Fibroblast of lung (primary cell): ENCODE measurements around the gene HIPK3. TPM values are rescaled to one million over a fixed set of nuclear protein-coding genes. Genes with fewer than 3 reads are reported as not detected.

Experiments used
- DNase-seq, 2 donors: peaks; one replicate each; pipeline versions ENCODE4 v3.0.0 to v3.0.0-alpha.2; 2010; ENCODE audit warnings: low read depth in 2 of 2
- H2AFZ ChIP-seq: 2 replicates; pipeline ENCODE4 v1.5.1; 2012; ENCODE audit warnings: low read length, control low read depth, inconsistent platforms
- H3K27ac ChIP-seq: 2 replicates; pipeline ENCODE4 v1.5.1; 2011; ENCODE audit warnings: low read length, control low read depth; ENCODE audit not compliant: insufficient read depth
- H3K27me3 ChIP-seq: 2 replicates; pipeline ENCODE4 v1.5.1; 2011; ENCODE audit warnings: mild to moderate bottlenecking, low read length; ENCODE audit not compliant: control insufficient read depth, insufficient read depth
- H3K36me3 ChIP-seq: 2 replicates; pipeline ENCODE4 v1.5.1; 2011; ENCODE audit warnings: low read length; ENCODE audit not compliant: control insufficient read depth, insufficient read depth
- H3K4me1 ChIP-seq: 2 replicates; pipeline ENCODE4 v1.5.1; 2011; ENCODE audit warnings: low read length; ENCODE audit not compliant: control insufficient read depth, insufficient read depth; ENCODE audit errors: extremely low read depth
- H3K4me2 ChIP-seq: 2 replicates; pipeline ENCODE4 v1.5.1; 2011; ENCODE audit warnings: low read length, control low read depth; ENCODE audit not compliant: insufficient read depth; ENCODE audit errors: extremely low read depth
- H3K4me3 ChIP-seq, 4 experiments: fragments of 200-600 bp in 1 of 4; sonication (generic) in 1 of 4; replicated peaks in 1 of 4; 2 replicates each; pipeline ENCODE4 v1.5.1; 2011 to 2016; ENCODE audit warnings: low read length in 4 of 4, low read depth in 3 of 4, mild to moderate bottlenecking in 3 of 4, control low read depth in 2 of 4, inconsistent platforms in 1 of 4, mixed read lengths in 1 of 4; ENCODE audit not compliant: insufficient read depth in 1 of 4; ENCODE audit errors: control extremely low read depth in 1 of 4
- H3K79me2 ChIP-seq: 2 replicates; pipeline ENCODE4 v1.5.1; 2012; ENCODE audit warnings: mild to moderate bottlenecking, low read length, inconsistent platforms; ENCODE audit not compliant: control insufficient read depth, insufficient read depth
- H3K9ac ChIP-seq: 2 replicates; pipeline ENCODE4 v1.5.1; 2011; ENCODE audit warnings: mild to moderate bottlenecking, low read length, control low read depth; ENCODE audit not compliant: insufficient read depth
- H3K9me3 ChIP-seq: 2 replicates; pipeline ENCODE4 v1.5.1; 2012; ENCODE audit warnings: low read depth, low read length; ENCODE audit not compliant: control insufficient read depth, insufficient read depth
- H4K20me1 ChIP-seq: 2 replicates; pipeline ENCODE4 v1.5.1; 2011; ENCODE audit warnings: low read length; ENCODE audit not compliant: control insufficient read depth, insufficient read depth; ENCODE audit errors: extremely low read depth
- CTCF ChIP-seq, 2 donors: IDR thresholded peaks in 1 of 2; conservative IDR thresholded peaks in 1 of 2; 1 replicate in 1 of 2; 2 replicates in 1 of 2; pipeline ENCODE4 v1.5.1; 2011 to 2012; ENCODE audit warnings: low read length in 2 of 2, control low read depth in 1 of 2, inconsistent platforms in 1 of 2, low read depth in 1 of 2, mild to moderate bottlenecking in 1 of 2
- EZH2 ChIP-seq: IDR thresholded peaks from 2 replicates; pipeline ENCODE4 v1.5.1; 2012; ENCODE audit warnings: low read length, control low read depth, mild to moderate bottlenecking; ENCODE audit errors: missing control alignments
- polyA plus RNA-seq, 2 donors: library from polyadenylated mRNA; depleted of rRNA in 1 of 2; stranded (reverse) in 1 of 2; unstranded in 1 of 2; fragments of >200 nt; gene quantifications; 2 replicates each; pipeline ENCODE4 v1.2.1, GENCODE V29; 2011 to 2012; ENCODE audit warnings: missing spikeins in 1 of 2
- total RNA-seq: library from RNA; depleted of rRNA; stranded (reverse); fragments of >200 nt; gene quantifications from 2 replicates; pipeline ENCODE4 v1.2.1, GENCODE V29; 2014

HIPK3 gene
- total and polyA plus RNA-seq, 2 donors (not counting 1 experiment from before 2014, with no cell fraction given), result 24.5 to 89.8 TPM

GRCh38 chr11:33280411-33280810 lies 23.2 kb downstream of the HIPK3 start:
- TF ChIP-seq EZH2 (no peak), CTCF (conservative IDR thresholded peaks at IDR 0.05 in 1 of 2, IDR thresholded peaks at IDR 0.05 in 1 of 2; ENCODE audit: low read depth in 1 of 2, low read length in 2 of 2) (no peak)
- H3K4me1 ChIP-seq, result no peaks in the 10 kb centered on the region
- peaks cover 7% of the 10 kb centered on the region for H4K20me1 ChIP-seq
- DNase-seq, result no peak
- H3K9ac ChIP-seq, result no peak overlapping the region
- no peak overlapping the region for H3K4me3 ChIP-seq
- H3K4me2 ChIP-seq, result no peak overlapping the region
- no peaks in the 10 kb centered on the region for H3K36me3 ChIP-seq
- H3K79me2 ChIP-seq, result peaks cover 88% of the 10 kb centered on the region
- H3K27ac ChIP-seq, result no peak overlapping the region
- H3K27me3 ChIP-seq, result no peaks in the 10 kb centered on the region
- H3K9me3 ChIP-seq, result no peaks in the 10 kb centered on the region
- H2AFZ ChIP-seq, result no peak overlapping the region

- H3K27me3 ChIP-seq, result no peaks in the 10 kb centered on the region
- no peak overlapping the region for H3K4me3 ChIP-seq
- no peak overlapping the region for H2AFZ ChIP-seq
- H3K9ac ChIP-seq, result no peak overlapping the region
- no peaks in the 10 kb centered on the region for H3K4me1 ChIP-seq
- no peak overlapping the region for H3K27ac ChIP-seq
- no peaks in the 10 kb centered on the region for H3K36me3 ChIP-seq
- no peak for DNase-seq
- no peaks in the 10 kb centered on the region for H3K9me3 ChIP-seq
- peaks cover 83% of the 10 kb centered on the region for H3K79me2 ChIP-seq
- peaks cover 5% of the 10 kb centered on the region for H4K20me1 ChIP-seq
- no peak for TF ChIP-seq CTCF (conservative IDR thresholded peaks at IDR 0.05 in 1 of 2, IDR thresholded peaks at IDR 0.05 in 1 of 2; ENCODE audit: low read depth in 1 of 2, low read length in 2 of 2)
- no peak for TF ChIP-seq EZH2
- H3K4me2 ChIP-seq, result no peak overlapping the region
These were observed 24.6 kb downstream of the HIPK3 start for GRCh38 chr11:33281758-33282157.

- H3K9me3 ChIP-seq, result no peaks in the 10 kb centered on the region
- no peak overlapping the region for H3K4me2 ChIP-seq
- no peak overlapping the region for H3K9ac ChIP-seq
- no peak for DNase-seq
- no peak overlapping the region for H2AFZ ChIP-seq
- no peaks in the 10 kb centered on the region for H3K4me1 ChIP-seq
- peaks cover 3% of the 10 kb centered on the region for H4K20me1 ChIP-seq
- H3K4me3 ChIP-seq, result no peak overlapping the region
- H3K79me2 ChIP-seq, result peaks cover 68% of the 10 kb centered on the region
- H3K36me3 ChIP-seq, result no peaks in the 10 kb centered on the region
- TF ChIP-seq CTCF (conservative IDR thresholded peaks at IDR 0.05 in 1 of 2, IDR thresholded peaks at IDR 0.05 in 1 of 2; ENCODE audit: low read depth in 1 of 2, low read length in 2 of 2) (no peak), EZH2 (no peak)
- no peaks in the 10 kb centered on the region for H3K27me3 ChIP-seq
- H3K27ac ChIP-seq, result no peak overlapping the region
These were observed 27.6 kb downstream of the HIPK3 start for GRCh38 chr11:33284818-33285217.
